GM21528 (cell line): ENCODE data around the gene COX7B.
A peak's percentile ranks its signal among the peaks of the same experiment; 100 is the strongest.
"Not testable (repeated sequence)": the region's sequence is repeated elsewhere in the genome, so short reads cannot be mapped to it uniquely, and the experiment has no call there.

Experiments
- ATAC-seq: cut with Tn5 transposase; IDR thresholded peaks from one replicate; pipeline ENCODE4 v1.9.1; 2021; ENCODE audit warnings: mild to moderate bottlenecking, moderate library complexity; ENCODE audit not compliant: unreplicated experiment, low FRiP score

COX7B gene

GRCh38 chrX:77899081-77899828 is at the start of gene COX7B:
COX7B (plus strand) TSS chrX:77899468; CDS start chrX:77899554, 86 bp downstream.
- ATAC-seq: peak; percentile 68

DNA sequence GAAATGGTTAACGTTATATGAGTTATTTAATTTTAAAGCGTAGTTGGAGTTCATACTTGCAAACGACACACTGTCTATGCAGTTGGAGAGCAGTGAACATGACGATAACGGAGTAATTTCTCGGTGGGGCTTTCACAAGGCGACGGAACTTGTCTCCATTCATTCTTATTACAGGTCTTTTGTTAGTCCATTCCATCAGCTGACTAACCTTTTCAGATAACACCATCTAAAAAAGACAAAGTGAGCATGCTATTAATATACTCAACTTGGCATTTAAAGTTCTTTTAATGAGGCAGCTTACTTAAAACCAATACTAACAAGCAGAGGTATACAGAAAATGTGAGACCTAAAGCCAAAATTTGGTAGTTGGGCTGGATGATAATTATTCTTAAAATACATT is 23.9 kb upstream of the COX7B start:
- no peak for ATAC-seq

GRCh38 chrX:77881418-77881817 is 17.9 kb upstream of the COX7B start:
- ATAC-seq: not testable (repeated sequence)

- no peak for ATAC-seq
Observed at GRCh38 chrX:77892887-77893286, 6.4 kb upstream of the COX7B start.

- ATAC-seq: no peak
Observed at GRCh38 chrX:77893713-77894112, 5.6 kb upstream of the COX7B start.

- peak; percentile 92 for ATAC-seq
Observed at GRCh38 chrX:77894921-77895886, 4.1 kb upstream of the COX7B start, which contains the start of gene MAGT1. MAGT1 (minus strand) TSS chrX:77895435; CDS start chrX:77895410, 25 bp downstream.

DNA sequence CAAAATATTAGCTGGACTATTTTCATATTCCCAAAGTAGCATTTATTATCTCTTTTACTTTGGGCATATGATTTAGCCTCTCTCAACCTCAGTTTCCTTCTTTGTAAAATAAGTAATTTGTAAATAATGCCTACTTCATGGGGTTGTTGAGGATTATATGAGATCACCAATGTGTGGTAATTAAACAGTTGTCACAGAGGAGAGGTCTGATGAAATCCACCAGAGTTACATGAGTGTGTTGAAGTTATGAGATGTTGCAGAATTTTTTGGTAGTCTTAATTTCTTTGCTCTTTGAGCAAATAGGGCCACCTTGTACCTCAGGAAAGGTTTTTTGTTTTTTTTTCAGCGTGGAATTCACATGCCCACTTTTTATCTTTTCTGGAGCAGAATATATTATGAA is 1.4 kb downstream of the COX7B start:
- no peak for ATAC-seq

DNA sequence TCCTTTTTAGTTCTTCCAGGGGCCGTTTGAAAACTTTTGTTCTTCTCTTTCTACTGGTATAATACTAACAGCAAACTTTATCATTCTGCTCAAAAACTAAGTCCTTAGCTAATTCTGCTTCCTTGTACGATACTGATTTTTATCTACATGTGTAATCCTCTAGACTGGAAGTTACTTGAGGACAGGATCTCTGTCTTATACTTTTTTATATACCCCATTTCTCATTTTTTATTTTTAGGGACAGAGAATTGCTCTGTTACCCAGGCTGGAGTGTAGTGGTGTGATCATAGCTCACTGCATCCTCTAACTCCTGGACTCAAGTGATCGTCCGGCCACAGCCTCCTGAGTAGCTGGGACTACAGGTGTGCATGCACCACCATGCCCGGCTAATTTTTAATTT is 2.2 kb downstream of the COX7B start:
- ATAC-seq: no peak

DNA sequence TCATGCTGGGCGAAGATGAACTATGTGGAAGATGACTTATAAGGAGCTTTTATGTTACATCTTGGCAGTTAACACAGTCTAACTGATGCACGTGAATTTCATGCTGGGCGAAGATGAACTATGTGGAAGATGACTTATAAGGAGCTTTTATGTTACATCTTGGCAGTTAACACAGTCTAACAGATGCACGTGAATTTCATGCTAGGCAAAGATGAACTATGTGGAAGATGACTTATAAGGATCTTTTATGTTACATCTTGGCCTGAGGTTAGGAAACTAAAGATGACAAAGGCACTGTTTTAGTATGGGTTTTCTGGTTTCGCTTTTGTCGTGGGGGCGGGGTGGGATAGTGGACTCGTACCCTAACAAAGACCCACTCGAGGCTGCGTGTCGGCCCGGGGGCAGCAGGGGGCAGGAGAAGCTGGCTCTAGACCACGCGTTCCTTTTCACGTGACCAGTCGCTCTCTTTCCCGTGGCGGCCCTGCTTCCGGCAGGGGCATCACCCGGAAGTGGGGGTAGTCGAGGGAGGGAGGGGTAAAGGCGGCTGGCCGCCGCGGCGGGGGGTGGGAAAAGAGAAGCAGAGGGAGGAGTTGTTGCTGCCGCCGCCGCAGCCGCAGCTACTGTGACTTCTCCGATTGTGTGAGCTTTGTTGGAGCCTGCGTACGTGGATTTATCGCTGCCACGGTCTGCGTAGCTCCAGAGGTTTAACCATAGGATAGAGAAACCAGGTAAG is 11.0 kb downstream of the COX7B start, which contains the start of gene ATP7A:
Gene ATP7A (plus strand): TSS at position 586 of the 733 bp plus-strand sequence. CDS start 60,949 bp downstream, outside the sequence.
- ATAC-seq: peak; percentile 91

DNA sequence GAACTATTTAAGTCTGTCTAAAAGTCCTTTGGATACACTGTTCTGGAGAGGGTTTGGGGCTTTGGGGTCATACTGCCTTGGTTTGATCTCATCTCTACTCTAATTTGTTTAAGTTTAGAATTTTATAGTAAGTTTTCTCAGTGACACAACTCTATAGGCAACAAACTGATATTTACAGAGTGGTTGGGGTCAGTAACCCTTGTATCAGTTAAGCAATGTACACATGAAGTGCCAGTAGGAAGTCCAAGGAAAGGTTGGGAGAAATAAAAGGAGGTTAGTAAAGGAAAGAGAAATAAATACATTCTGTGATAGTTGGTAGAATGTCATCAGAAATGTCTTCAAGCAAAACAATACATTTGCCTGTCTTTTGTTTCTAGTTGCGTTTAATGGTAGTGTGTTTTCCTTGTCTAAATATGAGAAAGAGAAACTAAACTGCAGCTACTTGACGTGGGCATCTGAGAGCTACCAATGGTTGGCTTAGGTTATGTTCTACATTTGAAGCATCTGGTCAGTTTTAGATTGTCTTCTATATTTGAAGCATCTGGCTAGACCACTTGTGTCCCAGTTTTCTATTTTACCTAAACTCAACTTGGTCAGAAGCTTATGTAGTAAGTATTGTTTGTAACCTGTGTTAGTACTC is 18.1 kb downstream of the COX7B start:
- ATAC-seq: no peak

GRCh38 chrX:77918568-77918967 is 19.3 kb downstream of the COX7B start:
- ATAC-seq: no peak

- not testable (repeated sequence) for ATAC-seq
Observed at GRCh38 chrX:77919370-77919769, 20.1 kb downstream of the COX7B start.

- no peak for ATAC-seq
Observed at GRCh38 chrX:77922787-77923186, 23.5 kb downstream of the COX7B start.

- ATAC-seq: no peak
Observed at GRCh38 chrX:77924320-77924859, 25.1 kb downstream of the COX7B start.

GRCh38 chrX:77925764-77926163 is 26.5 kb downstream of the COX7B start:
- no peak for ATAC-seq

- ATAC-seq: no peak
Observed at GRCh38 chrX:77930581-77930980, 31.3 kb downstream of the COX7B start.

- no peak for ATAC-seq
Observed at GRCh38 chrX:77935886-77936285, 36.6 kb downstream of the COX7B start.

- ATAC-seq: no peak
Observed at GRCh38 chrX:77936299-77936698, 37.0 kb downstream of the COX7B start.

- no peak for ATAC-seq
Observed at GRCh38 chrX:77937291-77937690, 38.0 kb downstream of the COX7B start.
